ENCODE results near the gene MACROD2.

MACROD2 gene

GRCh38 chr20:15026759-15027158 is 1031.4 kb downstream of the MACROD2 start:
- no peak overlapping the region for H3K4me3 ChIP-seq (ENCODE audit: low read length)
- DNase-seq (ENCODE audit: low read depth) = no peak
- TF ChIP-seq CTCF (conservative IDR thresholded peaks at IDR 0.05; ENCODE audit: low read length) = no peak

GRCh38 chr20:15030826-15031225 is 1035.5 kb downstream of the MACROD2 start:
- DNase-seq (ENCODE audit: low read depth) = no peak
- no peak for TF ChIP-seq CTCF (conservative IDR thresholded peaks at IDR 0.05; ENCODE audit: low read length)
- no peak overlapping the region for H3K4me3 ChIP-seq (ENCODE audit: low read length)

- DNase-seq (ENCODE audit: low read depth) = no peak
- TF ChIP-seq CTCF (conservative IDR thresholded peaks at IDR 0.05; ENCODE audit: low read length) = no peak
Measured at GRCh38 chr20:15031546-15032351, 1036.4 kb downstream of the MACROD2 start.

GRCh38 chr20:15032352-15032622 is 1037.0 kb downstream of the MACROD2 start:
- no peak for TF ChIP-seq CTCF (conservative IDR thresholded peaks at IDR 0.05; ENCODE audit: low read length)
- DNase-seq (ENCODE audit: low read depth) = no peak
- no peak overlapping the region for H3K4me3 ChIP-seq (ENCODE audit: low read length)

More at GRCh38 chr20:15031546-15032351, 1036.4 kb downstream of the MACROD2 start:
- no peak overlapping the region for H3K4me3 ChIP-seq (ENCODE audit: low read length)

- no peak for TF ChIP-seq CTCF (conservative IDR thresholded peaks at IDR 0.05; ENCODE audit: low read length)
- no peak for DNase-seq (ENCODE audit: low read depth)
- H3K4me3 ChIP-seq (ENCODE audit: low read length) = no peak overlapping the region
Measured at GRCh38 chr20:15033269-15033668, 1038.0 kb downstream of the MACROD2 start.

GRCh38 chr20:15033891-15034290 is 1038.6 kb downstream of the MACROD2 start:
- DNase-seq (ENCODE audit: low read depth) = no peak
- no peak overlapping the region for H3K4me3 ChIP-seq (ENCODE audit: low read length)
- no peak for TF ChIP-seq CTCF (conservative IDR thresholded peaks at IDR 0.05; ENCODE audit: low read length)

GRCh38 chr20:15036948-15037347 is 1041.6 kb downstream of the MACROD2 start:
- no peak overlapping the region for H3K4me3 ChIP-seq (ENCODE audit: low read length)
- no peak for DNase-seq (ENCODE audit: low read depth)
- no peak for TF ChIP-seq CTCF (conservative IDR thresholded peaks at IDR 0.05; ENCODE audit: low read length)
